Erythroblast (primary cell): ENCODE measurements around the gene RUFY3.

Experiments
- GATA1 ChIP-seq: IDR thresholded peaks from 2 replicates; pipeline ENCODE4 v1.6.1; 2011; ENCODE audit warnings: low read depth, mild to moderate bottlenecking, control low read depth, low read length, moderate library complexity
- POLR2A ChIP-seq: IDR thresholded peaks from 2 replicates; pipeline ENCODE4 v1.6.1; 2011; ENCODE audit warnings: mild to moderate bottlenecking, low read length

GRCh38 chr4:70706516-70706915 lies 15.2 kb upstream of the RUFY3 start:
- TF ChIP-seq POLR2A: no peak
- no peak for TF ChIP-seq GATA1
